NCI-H82 treated with DMSO at 0.1 percent for 48 hours (cell line): Measurements from ENCODE around the gene GNAZ.
"Not testable (repeated sequence)": the region's sequence is repeated elsewhere in the genome, so short reads cannot be mapped to it uniquely, and the experiment has no call there.

Experiments used
- DNase-seq: peaks from one replicate; lab custom pipeline; 2025; ENCODE audit not compliant: unreplicated experiment; lab: John Stamatoyannopoulos, UW

Gene GNAZ

DNA sequence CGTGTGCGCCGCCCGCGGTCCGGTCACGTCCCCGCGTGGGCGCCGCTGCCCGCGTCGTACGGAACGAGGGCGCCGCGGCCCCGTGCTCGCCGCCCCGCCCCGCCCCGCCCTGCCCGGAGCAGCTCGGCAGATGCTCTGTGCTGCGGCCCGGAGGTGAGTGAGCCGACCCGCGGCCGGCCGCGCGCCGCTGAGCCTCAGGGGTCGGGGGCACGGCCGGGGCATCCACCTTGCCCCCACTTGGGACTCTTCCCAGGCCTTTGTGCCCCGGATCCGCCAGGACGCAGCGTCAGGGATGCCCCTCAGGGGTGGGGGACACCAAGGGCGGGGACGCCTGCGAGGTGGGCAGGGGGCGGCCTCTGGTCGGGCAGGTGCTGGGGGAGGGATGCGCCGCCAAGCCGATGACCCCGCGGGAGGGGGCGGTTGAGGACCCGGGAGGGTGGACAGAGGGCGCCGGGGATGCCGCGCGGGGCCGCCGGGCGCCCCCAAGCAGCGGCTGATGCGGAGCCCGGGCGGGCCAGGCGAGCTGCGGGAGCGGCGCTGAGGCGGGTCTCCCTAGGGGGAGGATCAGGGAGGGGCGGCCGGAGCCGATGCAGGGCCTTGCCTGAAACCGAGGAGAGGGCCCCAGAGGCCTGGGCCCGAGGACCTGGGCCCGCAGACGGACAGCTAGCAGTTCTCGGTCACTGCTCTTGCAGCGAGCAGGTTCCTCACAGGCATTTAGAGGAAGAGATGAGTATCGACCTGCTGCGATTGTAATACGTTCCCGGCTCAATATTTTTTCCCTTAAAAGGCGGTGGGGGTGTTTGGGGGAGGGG, at the start of gene GNAZ:
Gene GNAZ, plus strand, starts transcription at position 102 of the 812 bp plus-strand sequence. CDS start 25,177 bp downstream, outside the sequence.
- DNase-seq: peak; percentile 2

DNA sequence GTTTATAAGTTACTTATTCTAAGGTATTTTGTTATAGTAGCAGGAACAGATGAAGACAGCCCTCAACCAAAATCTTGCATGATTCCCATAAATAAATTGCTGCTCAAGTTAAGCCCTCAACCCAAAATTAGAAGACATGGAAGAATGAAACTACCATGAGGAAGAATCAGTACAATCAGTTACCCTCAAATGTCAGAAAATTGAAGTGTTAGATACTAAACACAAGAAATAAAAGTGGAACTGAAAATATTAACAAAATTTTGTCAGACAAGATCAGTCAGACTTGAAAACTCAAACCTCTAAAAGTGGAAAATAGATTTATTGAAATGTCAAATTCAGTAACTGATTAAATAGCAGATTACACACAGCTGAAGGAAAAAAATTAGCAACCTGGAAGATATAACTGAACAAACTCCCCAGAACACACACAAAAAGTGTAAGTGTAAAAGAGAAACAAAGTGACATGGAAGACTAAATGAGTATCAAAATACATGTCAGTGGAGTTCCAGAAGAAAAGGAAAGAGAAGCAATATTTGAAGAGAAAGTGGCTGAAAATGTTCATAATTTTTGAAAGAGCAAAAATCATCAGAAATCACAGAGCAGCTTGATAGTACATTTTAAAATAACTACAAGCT, 49.5 kb upstream of the GNAZ start:
- DNase-seq: no peak

DNA sequence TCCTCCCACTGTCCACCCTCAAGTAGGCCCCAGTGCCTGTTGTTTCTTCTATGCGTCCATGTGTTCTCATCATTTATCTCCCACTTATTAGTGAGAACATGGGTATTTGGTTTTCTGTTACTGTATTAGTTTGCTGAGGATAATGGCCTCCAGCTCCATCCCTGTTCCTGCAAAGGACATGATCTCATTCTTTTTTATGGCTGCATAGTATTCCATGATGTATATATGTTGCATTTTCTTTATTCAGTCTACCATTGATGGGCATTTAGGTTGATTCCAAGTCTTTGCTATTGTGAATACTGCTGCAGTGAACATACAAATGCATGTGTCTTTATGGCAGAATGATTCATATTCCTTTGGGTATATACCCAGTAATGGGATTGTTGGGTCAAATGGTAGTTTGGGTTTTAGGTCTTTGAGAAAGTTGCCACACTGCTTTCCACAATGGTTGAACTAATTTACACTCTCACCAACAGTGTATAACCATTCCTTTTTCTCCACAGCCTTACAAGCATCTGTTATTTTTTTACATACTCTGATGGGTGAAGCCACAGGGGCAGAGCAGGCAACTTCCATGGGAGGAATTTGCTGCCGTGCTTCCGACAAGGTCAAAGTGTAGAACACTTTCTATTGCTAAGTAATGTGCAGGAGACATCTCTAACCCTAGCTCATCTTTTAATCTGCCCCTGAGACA, 48.5 kb upstream of the GNAZ start:
- not testable (repeated sequence) for DNase-seq

DNA sequence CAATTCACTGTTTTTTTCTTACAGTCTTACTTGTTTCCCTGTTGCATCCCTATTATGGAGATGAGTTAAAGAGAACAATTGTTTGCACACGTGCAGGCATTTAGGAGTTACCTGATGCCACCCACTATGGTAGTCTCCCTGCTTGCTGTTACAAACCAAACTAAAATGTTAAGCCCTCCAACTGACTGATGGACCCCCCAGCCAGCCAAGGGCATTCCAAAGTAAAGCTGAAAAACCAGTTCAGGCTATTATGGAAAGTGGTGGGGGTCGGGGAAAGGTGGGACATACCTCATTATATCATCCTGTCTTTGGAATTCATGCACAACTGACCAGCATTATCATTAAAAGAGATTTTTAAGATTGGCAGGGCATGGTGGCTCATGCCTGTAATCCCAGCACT, 47.0 kb upstream of the GNAZ start:
- DNase-seq: no peak

DNA sequence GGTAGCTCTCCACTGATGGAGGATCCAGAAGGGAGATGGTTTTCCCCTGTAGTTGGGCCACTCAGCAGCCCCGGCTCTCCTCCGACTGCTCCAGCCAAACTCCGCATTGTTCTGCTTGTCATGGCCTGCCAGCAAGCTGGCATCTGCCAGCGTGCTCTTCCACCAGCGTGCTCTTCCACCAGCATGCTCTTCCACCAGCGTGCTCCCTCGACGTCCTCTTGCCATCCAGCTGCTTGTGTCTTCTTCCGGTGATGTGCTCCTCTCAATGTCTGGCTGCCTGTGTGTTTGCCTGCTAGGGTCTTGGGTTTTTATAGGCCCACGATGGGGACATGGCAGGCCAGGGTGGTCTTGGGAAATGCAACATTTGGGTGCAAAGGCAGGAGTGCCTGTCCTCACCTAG, 43.5 kb upstream of the GNAZ start:
- DNase-seq: no peak

DNA sequence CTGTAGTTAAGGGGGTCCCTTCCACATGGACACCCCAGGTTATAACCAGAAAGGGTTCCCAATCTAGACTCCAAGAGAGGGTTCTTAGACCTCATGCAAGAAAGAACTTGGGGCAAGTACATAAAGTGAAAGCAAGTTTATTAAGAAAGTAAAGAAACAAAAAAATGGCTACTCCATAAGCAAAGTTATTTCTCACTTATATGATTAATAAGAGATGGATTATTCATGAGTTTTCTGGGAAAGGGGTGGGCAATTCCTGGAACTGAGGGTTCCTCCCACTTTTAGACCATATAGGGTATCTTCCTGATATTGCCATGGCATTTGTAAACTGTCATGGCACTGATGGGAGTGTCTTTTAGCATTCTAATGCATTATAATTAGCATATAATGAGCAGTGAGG, 42.5 kb upstream of the GNAZ start:
- not testable (repeated sequence) for DNase-seq

DNA sequence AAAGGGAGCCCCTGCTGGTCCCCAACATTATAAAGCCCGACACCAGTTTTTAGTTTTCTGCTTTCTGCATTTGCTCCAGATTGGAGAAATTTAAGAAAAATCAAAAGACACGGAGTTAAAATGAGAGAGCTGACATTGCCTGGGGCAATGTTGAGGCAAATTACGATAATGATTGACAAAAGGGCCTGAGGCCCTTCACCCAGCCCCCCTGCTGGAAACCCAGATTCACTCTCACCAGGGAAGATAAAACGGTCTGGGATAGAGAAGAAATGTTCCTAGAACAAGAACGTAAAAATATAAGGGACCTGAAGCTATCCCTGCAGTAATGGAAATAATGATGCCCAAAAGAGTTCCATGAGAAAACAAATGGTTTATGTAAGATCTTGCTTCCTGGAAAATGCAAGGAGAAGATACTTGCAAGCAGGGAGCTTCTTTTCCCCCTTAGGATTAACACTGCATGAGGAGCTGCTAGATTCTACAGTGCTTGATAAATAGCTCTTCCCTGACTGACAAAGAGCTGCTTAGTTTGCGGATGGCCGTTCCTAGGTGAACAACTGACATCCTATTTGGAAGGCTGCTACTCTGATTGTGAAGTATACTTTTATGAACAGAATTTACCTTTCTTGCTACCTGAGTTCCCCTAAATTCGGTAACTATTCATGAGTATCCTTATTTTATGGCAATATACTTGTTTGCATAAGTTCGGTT, 40.6 kb upstream of the GNAZ start:
- DNase-seq: no peak

DNA sequence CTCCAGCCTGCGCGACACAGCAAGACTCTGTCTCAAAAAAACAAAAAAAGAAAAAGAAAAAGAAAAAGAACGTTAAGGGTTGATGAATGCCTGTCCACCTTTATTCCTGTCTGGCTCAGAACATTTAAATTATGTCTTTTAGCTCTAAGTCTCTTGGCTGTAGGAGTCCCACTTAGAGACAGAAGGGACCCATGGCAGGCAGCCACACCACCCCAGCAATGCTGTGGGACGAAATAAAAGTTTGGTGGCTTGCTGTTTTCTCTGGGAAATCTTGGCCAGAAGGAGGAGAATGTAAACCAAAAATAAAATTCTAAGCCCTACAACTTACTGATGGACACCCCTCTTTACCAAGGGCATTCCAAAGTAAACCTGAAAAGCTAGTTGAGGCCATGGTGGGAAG, 38.9 kb upstream of the GNAZ start:
- DNase-seq: no peak

DNA sequence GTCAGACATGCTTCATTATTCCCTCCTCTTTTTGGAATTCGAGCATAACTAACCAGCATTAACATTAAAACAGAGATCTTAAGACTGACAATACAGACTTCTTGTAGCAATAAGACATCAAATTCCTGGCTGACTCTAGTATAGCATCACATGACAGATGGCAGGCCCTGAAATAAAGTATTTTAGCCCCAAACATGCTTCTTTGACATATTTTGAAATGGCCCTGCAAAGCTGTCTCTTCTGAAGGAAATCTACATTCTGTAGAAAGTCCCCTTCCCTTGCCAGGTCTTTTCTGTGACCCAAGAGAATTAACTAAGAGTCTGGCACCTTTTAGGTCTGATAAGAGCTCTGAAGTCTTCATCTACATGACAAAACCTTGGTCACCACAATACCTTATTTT, 38.5 kb upstream of the GNAZ start:
- DNase-seq: no peak

DNA sequence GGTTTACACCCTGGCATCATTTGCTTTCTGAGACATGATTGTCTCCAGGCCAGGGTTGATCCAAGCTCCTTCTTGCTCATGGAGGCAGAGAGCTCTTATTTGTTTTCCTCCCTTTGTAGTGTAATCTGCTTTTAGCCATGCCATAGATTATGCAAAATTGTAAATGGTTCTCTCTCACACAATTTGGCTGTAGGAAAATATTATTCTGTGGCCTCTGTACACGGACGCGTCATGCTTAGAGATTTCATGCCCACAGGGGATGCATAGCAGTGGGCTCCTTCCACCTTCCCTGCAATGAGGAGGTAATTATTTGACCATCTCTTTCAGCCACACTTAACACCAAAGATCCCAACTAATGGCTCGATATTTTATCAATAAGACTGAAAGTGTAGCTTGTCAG, 37.7 kb upstream of the GNAZ start:
- DNase-seq: no peak

DNA sequence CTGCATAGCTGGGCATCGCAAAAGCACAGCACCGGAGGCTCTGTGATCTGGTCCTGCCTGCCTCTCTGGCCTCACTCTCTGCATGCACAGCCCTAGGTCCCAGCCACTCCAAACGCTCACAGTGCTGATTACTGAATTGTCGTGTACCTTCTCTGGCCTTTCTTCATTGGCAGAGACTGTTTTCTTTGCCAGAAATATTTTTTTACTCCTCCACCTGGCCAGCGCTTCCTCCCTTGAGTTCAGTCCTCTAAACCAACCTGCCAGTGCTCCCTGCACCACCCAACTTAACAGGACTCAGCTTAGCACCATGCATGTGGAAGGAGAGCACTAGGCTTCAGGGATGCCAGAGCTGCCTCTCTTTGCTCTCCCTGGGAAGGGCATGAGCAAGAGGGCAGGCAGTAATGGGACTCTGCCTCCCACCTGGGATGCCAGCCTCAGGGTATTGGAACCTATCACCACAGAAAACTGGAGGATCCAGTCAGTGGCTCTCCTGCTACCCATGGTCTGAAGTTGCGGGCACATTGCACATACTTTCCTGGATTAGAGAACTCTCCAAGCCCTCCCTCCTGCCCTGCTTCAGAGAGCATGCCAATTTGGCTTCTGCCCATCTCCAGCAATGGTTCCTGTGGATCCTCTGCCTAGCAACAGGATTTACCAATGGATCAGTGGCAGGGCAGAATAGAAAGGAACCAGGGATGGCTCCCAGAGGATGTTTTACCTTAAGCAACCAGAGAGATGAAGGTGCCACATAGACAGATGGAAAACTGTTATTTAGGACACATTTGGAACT, 37.0 kb upstream of the GNAZ start:
- DNase-seq: no peak

DNA sequence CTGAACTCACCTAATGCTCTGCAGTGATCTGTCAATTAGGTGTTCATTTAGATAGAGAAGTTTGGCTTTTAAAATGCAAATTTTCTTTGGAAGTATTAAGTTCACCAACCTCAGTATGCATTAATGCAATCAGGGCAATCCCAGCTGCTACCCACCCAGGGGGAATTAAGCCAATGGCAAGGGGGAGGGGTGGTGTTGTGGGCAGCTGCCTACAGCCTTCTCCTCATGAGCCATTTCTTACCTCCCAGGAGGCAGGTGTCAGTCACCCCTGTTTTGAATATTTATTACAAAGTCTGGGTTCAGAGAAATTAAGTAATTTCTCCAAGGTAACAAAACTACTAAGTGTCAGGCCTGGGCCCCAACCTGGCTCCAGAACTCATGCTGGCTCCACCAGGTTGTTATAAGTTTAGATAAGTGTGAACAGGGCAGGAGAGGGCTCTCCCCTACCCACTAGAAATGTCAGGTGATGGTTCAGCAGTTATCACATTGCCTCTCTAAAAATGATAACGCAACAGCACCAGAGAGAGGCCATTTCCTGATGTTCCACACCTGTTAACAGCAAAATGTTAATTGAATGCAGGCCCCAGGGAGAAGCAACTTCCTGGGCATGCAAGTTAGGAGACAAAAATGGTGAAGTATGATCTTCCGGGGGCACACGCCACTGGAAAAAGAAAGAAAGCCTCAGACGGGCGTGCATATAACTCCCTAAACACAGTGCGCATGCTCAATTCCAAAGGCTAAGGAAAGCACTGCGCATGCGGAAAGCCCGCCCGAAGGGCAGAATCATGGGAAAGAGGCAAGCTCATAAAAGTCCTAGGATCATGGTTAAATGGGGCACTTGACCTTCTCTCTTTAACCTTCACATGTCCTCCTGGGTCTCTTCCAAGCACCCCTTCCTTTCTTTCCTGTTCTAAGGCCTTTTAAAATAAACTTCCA, 35.4 kb upstream of the GNAZ start:
- DNase-seq: peak; percentile 34

DNA sequence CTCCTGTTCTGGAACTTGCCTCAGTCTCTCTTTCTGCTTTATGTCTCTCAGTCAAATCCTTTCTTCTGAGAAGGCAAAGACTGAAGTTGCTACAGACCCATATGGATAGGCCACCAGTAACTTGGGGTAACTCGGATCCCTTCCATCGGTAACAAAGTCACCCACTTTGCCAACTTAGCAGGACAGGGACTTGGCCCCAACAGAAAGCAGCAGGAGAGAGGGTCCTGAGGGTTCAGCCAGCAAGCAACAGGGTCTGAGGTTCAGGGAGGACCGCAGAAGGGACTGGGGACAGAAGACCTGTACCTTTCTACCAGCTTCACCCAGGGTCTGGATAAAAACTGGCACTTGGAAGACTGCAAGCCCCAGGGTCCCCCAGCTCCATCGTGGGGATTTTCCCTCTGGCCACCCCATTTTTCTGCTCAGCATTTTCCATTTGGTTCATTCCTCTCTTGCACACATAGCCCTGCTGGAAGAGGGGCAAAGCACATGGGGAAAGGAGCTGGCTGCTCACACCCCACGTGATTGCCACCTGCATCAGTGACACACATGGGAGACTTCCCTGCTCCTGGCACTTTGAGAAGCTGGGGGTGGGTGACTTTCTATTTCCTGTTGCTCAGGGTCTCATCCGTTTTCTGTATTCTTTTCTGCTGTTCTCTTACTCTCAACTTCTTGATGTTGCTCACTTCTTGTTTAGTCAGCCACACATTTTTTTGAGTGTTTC, 34.6 kb upstream of the GNAZ start:
- DNase-seq: no peak

DNA sequence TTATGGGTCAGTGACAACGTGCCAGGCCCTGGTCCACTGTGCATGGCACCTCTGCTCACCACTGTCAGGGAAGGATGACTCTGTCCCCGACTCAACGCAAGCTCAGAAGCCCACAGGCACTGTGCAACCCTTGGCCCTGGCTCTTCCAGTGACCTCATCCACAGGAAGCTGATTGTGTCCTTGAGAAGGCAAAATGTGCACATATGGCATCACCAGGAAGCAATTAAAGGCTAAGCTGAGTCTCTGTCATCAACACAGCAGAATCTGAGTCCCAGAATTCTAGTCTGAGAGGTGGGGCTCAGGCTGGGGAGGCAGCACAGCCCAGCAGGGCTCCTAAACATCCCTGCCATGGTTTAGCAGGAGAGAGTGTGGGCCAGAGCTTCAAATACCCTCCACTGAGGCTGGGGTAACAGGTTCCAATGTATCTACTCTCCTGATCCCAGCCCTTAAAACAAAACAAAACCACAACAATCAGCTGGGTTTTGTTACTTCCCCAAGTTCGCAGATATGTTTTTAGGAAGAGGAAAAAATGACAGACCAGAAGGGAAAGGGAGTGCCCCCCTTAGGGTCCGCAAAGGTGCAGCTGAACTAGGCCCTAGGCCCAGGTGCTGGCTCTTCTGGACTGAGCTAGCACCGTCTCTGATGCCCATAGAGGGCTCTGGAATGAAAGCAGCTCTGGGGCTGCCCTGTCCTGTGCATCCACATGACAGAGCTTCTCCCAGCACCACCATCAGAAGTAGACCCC, 33.5 kb upstream of the GNAZ start:
- peak; percentile 49 for DNase-seq

DNA sequence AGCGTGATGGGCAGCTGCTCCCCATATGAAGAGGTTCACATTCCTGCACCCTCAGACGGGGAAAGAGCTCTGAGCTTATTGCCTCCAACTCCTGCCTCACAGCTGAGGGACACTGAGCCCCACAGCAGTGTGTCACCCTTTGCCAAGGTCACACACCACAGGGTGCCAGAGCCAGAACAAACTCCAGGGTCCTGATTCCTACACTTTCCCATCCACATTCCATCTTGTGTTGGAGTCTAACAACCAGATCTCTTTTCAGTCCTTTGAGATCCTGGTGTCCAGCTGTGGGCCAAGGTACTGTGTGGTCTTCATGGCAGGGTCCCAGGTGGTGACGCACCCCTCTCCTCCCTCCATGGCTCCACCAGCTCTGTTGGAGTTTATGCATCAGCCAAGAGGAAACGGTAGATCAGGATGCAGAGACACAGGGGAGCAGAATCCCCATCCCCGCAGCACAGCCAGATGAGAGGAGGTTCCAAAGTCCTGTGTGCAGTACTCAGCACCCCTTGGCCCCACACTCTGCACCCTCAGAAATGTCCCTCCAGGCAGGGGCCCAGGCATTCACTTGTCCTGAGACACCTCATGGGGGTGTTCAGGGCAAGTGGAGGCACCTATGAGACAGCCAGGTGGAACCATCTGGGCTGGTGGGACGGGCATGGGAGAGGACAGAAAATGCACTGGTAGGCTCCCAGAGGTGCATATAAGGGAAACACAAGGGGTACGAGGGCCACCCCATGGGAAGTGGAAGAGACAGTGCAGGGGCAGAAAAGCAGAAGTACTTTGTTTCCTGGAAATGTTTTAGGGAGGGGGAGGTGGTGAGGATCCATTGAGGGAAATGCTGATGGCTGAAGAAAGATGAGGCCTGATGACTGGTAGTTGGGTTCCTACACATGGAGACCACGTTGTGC, 32.6 kb upstream of the GNAZ start:
- no peak for DNase-seq

DNA sequence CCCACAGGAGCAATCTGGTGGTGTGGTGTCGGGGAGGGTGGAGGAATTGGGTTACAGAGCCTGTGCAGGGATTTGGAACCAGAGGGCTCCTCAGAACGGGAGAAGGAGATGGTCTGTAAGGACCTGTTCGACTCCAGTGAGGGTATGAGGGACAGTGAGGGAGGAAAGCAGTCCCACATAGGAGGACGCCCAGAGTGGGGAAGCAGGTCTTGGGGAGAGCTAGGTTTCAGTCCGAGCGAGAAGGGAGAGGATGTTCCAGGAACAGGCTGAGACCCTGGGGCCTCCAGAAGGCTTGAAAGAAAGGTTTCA, 32.0 kb upstream of the GNAZ start:
- DNase-seq: no peak

DNA sequence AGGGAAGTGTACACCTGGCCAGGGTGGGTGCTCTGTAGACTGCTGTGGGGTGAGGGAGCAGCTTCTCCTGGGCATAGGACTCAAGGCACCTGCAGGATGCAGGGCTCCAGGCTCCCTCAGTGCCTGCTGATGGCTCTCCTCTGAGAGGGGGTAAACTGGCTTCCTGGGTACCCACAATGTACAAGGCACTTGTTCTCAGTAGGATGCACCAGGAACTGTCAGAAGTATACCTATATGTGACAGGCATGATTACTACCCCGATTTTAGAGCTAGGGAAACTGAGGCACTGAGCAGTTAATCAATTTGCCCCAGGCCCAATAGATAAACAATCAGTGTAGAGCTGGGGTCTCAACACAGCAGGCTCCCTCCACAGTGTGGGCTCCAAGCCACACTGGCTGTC, 31.4 kb upstream of the GNAZ start:
- DNase-seq: no peak
